ENCODE data around the gene DUSP1.
"Not testable (repeated sequence)": the region's sequence is repeated elsewhere in the genome, so short reads cannot be mapped to it uniquely, and the experiment has no call there.

Gene DUSP1

DNA sequence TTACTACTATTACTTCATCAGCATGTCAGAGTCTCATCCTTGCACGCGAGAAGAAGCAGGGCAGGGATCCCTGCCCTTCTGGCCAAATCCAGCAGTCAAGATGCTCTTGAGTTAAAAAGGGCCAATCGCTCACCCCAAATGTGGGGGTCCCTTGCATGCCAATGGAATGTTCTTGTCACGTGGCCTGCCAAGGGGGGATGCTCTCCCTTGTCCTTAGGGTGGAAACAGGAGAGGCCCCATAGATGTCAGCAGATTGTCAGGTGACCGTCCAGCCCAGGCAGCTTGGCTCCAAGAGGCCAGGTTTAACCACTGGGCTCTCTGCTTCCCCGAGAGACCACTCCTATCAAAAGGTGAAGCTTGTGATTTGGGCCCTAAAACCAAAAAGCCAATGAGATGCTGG lies 25.3 kb upstream of the DUSP1 start:
- no peak for DNase-seq

DNA sequence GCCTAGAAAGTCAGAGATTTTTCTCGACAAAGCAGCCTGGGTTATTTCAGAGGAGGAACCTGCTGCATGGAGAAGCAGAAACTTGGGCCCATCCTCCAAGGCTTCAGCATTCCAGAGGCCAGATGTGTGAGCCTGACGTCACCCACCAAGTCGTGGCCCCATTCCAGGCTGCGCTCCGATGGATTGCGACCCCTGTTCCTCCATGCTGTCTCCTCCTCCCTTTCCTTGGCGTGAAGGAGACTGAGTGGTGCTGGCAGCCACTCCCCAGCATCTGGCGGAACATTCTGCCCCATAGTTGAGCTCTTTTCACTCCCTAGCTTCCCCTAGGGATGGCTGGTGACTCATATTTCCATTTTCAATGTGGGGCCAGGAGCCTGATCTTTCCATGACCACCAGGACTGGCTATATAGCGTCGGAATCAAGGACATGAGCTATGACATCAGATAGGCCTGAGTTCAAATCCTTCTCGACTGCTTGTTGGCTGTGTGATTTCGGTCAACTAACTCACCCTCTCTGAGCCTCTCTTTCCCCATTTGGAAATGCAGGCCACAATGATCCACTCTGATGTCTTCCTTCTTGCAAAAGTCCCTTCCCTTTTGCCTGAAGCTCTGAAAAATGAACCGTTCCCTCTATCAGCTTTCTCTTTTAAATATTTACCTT lies 24.5 kb upstream of the DUSP1 start:
- no peak for DNase-seq

DNA sequence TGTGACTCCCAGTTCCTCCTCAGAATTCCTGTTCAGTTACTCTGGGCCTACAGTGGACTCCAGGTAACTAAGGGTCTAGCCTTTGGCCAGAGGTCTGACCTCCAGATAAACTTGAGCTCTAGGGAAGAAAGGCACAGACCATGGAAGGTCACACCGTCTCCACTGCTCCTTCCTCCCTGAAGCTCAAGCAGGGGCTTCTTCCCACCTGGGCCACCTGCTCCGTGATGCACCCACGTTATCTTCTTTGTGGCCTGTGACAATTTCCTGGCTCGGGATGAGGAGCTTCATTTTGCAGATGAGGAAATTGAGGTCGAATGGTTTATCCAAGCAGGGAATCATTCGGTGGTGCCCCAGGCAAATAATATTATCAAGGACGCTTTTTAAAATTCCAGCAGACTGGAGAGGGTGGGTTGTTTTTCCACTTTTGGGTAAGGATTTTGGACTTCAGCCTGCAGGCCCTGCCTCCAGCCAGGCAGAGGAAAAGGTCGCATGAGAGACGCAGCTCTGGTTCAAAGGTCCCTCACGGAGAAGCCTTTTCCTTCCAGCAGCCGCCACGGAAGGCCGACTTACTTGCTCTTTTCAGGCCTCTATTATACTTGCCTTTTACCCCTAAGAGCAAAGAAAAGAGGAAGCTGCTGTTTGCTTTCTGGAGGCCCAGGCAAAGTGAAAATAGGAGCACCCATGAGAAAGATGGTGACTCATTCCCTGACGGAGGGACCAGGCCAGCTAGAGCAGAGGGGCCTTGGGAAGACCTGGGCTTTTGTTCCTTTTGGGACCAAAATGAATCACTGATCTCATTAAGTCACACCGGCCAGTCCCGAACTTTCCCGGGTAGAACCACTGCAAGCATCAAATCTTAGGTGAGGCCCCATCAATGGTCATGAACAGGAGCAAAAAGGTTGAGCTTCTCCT lies 22.8 kb upstream of the DUSP1 start:
- no peak for DNase-seq

DNA sequence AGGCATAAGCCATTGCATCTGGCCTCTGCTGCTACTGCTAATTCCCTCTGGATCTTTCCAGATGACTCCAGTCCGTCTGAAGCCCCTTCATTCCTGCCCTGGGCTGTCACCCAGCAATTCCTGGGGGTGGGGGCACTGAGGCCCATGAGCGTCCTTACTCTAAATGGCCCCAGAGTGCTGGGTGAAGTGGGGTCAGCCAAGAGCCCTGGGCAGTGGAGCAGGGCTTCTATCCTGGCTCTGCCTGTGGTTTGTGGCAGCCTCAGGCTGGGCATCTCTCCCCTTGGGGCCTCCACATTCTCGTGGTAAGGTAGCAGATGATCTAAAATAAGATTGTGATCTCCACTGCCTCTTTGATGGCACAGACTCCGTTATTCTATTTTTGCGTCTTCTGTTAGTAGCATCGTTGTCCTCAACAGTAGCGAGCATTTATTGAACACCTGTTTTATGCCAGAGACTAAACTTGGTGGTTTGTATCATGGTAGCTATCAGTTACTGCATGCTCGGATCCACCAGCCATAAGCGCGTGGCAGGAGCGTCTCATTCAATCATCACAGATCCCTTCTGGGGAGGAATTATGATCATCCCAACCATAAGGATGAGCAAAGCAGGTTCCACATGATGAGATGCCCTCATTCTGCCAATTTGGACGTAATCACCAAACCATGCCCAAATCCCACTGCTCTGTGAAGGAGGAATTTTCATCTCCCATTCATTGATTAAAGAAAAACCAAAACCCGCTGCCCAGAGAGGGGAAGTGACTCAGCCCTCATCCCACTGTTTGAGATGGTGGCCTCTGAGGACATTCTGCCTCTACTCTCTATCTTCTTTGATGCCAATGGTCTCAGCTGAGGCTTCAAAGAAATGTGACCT lies 21.9 kb upstream of the DUSP1 start:
- DNase-seq: no peak

- no peak for DNase-seq
These were observed 20.9 kb upstream of the DUSP1 start for GRCh38 chr5:172791726-172792445.

DNA sequence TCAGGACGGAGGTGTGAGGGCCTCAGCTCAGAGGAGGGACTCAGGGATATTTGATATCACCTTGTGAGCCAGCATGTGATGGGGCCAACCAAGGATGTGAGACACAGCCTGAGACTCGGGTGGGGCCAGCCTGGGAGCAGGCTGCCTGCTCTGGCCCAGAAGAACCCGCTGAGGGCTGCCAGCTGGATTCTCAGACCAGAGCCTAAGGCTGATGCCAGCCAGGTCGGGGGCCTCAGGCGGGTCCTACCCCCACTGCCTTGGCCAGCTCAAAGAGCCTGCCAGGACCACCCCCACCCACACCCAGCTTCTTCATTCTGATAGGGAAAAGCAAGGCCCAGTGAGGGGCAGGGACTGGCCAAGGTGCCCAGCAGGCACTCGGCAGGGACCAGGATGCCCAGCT lies 20.3 kb upstream of the DUSP1 start:
- no peak for DNase-seq

DNA sequence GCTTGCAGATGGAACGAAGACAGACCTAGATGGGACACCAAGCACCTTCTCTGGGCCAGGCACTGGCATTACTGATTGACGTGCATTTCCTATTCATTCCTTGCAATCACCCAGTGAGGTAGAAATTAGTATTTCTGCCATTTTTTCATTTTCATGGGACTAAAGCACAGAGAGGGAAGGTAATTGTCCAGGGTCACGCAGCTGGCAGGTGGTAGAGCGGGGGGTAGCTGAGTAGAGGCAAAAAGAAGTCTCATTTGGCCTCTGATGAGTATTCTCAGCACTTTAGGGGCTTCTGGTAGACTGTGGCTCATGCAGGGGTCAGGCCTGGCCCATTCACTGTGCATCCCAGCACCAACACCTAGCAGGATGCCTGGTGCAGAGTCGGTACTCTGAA lies 19.5 kb upstream of the DUSP1 start:
- DNase-seq: no peak

DNA sequence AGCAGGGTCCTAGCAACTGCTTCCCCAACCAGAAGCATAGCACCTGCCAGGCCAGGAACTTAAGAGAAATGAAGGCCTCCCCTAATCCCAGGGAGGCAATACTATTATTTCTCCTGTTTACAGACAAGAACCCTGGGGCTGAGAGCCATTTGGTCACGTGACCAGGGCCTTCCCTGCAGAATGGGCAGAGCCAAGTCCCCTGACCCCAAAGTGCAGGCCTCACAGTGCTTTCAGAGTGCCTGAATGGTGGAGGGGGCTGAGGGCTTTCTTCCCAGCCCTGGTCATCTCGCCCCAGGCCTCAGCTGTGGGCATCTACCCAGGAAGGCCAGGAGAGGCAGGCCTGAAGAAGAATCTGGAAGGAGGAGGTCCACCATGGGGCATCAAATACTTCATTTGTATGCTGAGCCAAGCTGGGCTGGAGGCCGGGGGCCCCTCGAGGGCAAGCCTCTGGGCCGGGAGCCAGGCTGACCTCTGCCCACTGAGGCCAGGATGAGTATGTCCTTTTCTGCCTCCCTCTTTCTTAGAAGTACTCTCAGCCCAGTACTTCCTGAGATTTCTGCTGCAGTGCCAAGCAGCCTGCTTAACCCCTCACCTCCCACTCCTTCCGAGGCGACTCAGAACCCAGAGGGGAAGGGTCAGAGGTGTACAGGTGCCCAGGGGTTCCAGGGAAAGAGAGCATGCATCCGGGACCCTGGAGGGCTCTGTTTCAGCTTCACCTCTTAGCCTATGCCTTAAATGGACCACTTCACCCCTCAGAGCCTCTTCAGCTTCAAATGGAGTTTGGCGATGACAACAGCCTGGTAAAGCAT lies 18.9 kb upstream of the DUSP1 start:
- no peak for DNase-seq

DNA sequence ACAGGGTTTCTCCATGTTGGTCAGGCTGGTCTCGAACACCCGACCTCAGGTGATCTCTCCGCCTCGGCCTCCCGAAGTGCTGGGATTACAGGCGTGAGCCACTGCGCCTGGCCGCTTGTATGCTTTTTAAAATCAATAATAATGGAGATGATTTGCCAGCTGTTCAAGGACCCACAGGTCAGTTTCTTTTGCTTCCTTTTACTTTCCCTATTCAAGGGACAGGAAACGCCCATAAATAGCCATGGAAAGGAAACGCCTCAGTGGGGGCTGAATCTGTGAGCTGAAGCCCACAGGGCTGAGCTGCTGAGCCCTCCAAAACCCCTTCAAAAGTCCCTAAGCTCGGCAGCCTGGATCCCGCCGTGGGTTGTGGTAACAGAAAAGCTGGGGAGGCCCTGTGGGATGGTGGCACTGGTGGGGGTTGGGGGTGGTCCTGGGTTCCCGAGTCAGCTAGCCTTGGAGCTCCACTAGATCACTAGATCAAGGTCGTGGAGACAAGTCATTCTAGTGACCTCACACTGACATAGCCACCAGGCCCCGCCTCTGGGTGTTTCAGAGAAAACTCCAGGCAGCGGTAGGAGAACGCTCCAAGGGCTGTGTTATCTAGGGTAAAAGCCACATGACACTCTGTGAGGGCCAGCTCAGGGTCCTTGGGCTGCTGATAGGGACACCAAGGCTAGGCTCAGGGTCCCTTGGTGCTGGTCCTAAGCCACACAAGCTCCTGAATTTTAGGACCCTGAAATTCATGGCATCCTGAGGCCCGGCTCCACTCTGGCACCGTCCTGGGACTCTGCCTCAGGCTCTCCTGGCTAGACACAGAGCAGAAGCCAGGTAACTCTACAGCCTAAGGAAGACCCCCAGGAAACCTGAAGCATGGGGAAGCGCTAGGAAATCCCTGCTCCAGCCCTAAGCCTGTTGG lies 18.0 kb upstream of the DUSP1 start:
- no peak for DNase-seq

- DNase-seq: not testable (repeated sequence)
These were observed 16.5 kb upstream of the DUSP1 start for GRCh38 chr5:172787538-172787937.

- no peak for DNase-seq
These were observed 15.9 kb upstream of the DUSP1 start for GRCh38 chr5:172786736-172787462.

DNA sequence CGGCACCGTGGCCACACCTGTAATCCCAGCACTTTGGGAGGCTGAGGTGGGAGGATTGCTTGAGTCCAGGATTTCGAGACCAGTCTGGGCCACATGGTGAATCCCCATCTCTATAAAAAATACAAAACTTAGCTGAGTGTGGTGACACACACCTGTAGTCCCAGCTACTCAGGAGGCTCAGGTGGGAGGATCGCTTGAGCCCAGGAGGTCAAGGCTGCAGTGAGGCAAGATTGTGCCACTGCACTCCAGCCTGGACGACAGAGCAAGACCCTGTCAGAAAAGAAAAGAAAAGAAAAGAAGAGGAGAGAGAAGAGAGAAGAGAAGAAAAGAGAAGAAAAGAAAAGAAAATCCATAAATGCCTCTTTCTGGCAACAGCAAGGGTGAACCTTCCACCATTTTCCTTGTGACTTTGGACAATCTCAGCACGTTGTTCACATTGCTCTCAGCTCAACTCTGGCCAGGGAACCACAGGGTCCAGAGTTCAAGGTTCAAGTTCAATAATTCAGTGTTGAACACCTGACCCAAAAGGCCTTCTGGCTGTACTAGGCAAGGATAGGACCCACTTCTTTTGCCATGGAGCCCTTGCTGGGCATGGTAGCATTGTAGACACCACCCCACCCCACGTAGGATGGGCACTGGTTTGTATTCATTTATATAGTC lies 14.6 kb upstream of the DUSP1 start:
- DNase-seq: no peak

GRCh38 chr5:172784162-172784561 lies 13.2 kb upstream of the DUSP1 start:
- DNase-seq: not testable (repeated sequence)

GRCh38 chr5:172783319-172783718 lies 12.3 kb upstream of the DUSP1 start:
- not testable (repeated sequence) for DNase-seq

GRCh38 chr5:172782169-172783039 lies 11.4 kb upstream of the DUSP1 start:
- DNase-seq: no peak

- no peak for DNase-seq
These were observed 8.8 kb upstream of the DUSP1 start for GRCh38 chr5:172779691-172780341.

DNA sequence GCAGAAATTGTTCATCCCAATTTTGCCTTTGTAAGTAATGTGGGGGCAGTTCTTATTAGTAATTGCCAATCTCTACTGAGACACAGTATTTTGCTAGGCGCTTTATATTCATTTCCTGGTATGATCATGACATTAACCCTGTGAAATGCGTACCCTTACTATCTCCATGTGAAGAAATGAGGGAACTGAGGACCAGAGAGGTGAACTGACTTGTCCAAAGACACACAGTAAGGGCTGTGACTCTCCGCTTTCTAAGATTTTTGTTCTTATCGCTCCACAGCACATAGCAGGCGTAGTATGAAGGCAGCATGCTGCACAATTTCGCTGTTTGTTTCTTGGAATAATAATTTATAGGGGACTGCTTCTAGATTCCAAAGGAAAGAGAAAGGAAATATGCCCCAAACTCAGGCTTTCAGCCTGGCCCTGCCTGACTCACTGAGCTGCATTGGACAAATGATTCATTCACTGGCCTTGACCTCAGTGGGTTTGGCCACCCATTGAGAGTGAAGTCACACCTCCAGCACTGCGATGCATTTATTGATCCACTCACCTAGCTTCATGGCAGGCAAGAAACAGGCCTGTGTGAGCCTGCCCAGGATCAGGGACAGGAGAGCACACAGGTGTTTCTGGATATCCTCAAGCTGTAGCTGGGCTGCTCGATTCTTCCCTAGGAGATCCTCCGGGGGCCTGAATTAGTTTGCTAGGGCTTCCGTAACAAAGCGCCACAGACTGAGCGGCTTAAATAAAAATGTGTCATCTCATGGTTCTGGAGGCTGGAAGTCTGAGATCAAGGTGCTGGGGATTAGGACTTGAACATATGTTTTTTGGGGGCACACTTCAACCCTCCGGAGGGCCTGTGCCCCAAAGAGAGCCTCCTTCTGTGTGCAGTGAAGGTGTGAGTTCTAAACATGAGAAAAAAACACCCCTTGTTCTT lies 7.2 kb upstream of the DUSP1 start:
- no peak for DNase-seq

Measured in activated CD4-positive, alpha-beta T cell treated with anti-CD3 and anti-CD28 coated beads, Interleukin-10, Interleukin-2, amounts not matched to agents 100 ng/mL and 50 ng/mL, durations not matched to agents 16 hours and 8 hours (primary cell).